Ovary (tissue), 3 donors: ENCODE data around the gene ABCB1.

Experiments
- EP300 ChIP-seq: sonication (generic); formaldehyde crosslinking; IDR thresholded peaks from one replicate; pipeline ENCODE4 v1.6.1; 2017; ENCODE audit warnings: antibody characterized with exemption
- TF ChIP-seq, protein P1 (sequence below), 3 donors: fragments of 450-650 bp in 2 of 3; fragments of 200-600 bp in 1 of 3; IDR thresholded peaks; one replicate each; pipeline versions ENCODE4 v1.5.1 to v1.8.0; 2016 to 2022; ENCODE audit warnings: antibody characterized with exemption in 3 of 3, mild to moderate bottlenecking in 1 of 3
- donor health status: DM: no; HTN: no; CAD: no.

DNA sequence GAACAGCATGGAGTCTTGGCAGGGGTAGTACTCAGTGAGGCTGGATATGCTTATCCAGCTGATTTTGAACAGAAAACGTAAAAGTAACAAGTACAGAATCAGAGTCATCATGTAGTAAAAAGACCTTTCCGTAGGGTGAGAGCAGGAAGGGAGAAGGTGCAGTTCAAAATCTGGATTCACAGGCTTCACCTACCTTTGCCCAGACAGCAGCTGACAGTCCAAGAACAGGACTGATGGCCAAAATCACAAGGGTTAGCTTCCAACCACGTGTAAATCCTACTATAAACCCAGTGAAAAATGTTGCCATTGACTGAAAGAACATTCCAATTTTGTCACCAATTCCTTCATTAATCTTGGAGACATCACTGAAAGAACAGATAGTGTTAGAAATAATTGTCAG lies 34.8 kb downstream of the ABCB1 start:
- TF ChIP-seq, protein P1, sequence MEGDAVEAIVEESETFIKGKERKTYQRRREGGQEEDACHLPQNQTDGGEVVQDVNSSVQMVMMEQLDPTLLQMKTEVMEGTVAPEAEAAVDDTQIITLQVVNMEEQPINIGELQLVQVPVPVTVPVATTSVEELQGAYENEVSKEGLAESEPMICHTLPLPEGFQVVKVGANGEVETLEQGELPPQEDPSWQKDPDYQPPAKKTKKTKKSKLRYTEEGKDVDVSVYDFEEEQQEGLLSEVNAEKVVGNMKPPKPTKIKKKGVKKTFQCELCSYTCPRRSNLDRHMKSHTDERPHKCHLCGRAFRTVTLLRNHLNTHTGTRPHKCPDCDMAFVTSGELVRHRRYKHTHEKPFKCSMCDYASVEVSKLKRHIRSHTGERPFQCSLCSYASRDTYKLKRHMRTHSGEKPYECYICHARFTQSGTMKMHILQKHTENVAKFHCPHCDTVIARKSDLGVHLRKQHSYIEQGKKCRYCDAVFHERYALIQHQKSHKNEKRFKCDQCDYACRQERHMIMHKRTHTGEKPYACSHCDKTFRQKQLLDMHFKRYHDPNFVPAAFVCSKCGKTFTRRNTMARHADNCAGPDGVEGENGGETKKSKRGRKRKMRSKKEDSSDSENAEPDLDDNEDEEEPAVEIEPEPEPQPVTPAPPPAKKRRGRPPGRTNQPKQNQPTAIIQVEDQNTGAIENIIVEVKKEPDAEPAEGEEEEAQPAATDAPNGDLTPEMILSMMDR (IDR thresholded peaks at IDR 0.05), result no peak
- TF ChIP-seq EP300, result no peak
